8988T (cell line): Measurements from ENCODE around the gene YAP1.

ENCODE experiments used
- DNase-seq: peaks from one replicate; pipeline ENCODE4 v3.0.0; 2011

Gene YAP1

DNA sequence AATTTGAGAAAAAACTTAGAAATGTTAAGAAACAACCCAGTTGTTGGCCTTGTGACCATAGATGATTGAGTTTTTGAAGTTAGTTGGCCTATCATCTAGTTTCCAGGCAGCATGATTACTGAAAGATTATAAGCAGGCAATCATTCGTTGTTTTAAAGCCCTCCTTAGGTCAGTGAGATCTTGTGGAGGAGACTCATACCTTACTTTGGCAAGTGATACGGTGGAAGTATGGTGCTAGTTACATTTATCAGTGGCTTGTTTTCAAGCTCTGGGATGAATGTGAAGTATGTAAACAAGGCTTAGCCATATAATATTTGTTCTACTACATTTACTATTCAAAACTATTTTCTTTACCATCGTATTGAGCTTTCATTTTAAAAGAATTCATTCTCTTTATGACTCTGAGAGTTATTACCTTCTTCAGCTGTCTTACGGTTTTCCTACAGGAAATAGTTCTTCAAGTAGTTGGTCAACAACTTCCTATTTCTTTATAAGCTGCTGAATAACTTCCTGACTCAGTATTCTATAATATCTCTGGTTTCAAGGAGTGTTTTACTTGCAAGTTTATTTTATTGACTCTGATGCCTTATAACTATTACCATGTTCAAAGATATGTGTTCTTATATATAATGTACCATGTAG, 7.3 kb downstream of the YAP1 start:
- no peak for DNase-seq

DNA sequence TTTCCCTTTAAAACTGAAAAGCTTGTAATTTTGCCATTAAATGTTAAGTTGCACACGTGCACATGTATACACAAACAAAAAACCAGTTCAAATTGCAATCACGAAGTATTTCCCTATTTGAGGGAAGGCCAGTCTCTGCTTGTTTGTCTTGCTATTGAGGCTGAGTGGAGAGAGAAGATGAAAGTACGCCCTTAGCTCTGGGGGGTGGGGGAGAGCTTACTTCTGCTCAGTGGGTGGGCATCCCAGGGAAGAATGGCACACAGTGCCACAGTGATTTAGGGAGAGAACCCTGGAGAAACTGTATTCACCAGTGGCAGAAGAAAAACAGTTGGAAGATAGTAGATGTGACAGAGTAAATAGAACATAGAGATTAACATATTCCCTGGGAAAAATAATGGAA, 8.7 kb downstream of the YAP1 start:
- no peak for DNase-seq

DNA sequence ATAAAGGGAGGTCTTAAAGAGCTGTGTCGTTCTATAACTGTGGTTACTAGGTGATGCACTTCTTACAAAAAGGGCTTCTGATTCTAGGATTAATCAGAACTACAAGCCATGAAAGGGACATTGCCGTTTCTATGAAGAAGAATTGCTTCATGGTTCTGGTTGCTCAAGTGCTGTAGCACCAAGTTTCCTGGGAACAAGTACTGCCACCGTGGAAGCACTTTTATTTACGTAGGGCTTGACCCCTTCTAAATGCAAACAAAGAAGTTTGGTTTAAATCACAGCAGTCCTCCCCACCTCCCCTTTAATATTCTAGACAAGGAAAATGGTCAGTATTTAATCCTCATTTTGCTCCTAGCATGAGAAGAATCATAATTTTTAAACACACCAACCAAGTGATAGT, 9.8 kb downstream of the YAP1 start:
- no peak for DNase-seq

DNA sequence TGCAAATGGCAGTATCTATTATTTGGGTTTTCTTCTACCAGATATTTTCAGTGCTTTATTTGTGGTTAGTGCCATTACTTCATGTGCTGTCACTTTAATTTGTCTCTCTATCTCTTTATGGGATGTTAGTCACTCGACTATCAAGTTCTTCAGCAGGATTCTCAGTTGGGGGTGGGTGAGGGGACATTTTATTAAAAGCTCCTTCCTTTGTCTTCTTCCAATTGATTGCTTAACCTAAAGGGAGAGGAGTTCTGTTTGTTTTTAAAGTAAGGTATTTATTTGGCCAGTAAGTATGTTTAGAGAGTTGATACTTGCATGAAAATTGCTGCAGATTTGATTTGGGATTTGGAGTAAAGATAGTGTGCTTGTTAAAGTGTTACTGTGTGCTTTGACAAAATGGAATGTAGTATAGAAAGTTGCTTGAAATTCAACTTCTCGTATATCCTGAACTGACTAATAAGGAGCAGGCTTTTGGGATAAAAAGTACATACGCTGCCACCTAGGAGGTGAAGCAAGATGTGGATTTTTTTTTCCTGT, 10.3 kb downstream of the YAP1 start:
- DNase-seq = no peak

DNA sequence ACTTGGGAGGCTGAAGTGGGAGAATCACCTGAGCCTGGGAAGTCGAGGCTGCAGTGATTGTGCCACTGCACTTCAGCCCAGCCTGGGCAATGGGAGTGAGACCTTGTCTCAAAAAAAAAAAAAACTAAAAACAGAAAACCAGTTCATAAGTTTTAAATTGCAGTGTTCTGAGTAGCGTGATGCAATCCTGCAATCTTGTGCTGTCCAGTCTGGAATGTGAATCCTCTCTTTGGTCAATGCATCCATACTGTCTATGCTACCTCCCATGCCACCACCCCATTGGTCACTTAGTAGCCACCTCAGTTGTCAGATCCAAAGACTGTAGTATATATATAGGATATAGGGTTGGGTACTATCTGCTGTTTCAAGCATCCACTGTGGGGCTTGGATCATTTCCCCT, 11.1 kb downstream of the YAP1 start:
- DNase-seq = no peak

DNA sequence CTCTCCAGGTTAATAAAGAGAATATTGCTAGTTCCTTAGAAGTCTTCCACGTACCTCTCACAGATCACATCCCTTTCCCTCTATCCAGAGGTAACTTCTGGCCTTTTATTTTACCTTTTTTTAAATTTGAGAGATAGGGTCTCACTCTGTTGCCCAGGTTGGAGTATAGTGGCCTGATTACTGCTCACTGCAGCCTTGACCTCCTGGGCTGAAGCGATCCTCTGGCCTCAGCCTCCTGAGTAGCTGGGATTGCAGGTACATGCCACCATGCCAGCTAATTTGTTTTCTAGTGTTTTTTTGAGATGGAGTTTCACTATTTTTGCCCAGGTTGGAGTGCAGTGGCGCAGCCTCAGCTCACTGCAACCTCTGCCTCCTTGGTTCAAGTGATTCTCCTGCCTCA, 24.4 kb downstream of the YAP1 start:
- DNase-seq = no peak

DNA sequence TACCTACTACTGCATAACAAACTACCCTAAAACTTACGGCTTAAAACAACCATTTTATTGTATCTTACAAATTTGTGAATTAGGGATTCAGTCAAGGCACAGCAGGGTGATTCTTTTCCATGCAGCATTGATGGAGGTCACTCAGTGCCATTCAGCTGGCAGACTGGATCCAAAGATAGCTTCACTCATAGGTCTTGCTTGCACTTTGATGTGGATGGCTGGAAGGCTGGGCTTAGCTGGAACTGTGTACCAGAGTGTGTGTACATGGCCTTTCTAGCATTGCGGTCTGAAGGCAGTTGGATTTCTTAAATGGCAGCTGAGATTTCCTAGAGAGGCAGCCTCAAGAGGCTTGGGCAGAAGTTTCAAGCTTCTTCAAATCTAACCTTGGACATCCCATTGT, 25.0 kb downstream of the YAP1 start:
- DNase-seq = no peak

DNA sequence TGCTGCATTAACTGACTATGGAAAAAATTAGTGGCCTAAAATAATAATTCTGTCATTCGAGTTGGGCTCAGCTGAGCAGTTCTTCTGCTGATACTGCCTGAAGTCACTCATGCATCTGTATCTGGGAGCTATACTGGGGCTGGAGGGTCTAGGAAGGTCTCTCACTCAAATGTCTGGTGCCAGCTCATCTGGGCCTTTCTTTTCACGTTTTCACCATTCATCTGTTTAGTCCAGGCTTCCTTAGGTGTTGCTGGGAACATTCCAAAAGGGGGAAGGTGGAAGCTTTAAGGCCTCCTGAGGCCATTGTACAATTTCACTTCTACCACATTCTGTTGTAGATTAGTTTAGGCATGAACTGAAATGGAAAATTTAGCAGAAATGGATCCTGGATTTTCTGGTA, 28.0 kb downstream of the YAP1 start:
- no peak for DNase-seq

DNA sequence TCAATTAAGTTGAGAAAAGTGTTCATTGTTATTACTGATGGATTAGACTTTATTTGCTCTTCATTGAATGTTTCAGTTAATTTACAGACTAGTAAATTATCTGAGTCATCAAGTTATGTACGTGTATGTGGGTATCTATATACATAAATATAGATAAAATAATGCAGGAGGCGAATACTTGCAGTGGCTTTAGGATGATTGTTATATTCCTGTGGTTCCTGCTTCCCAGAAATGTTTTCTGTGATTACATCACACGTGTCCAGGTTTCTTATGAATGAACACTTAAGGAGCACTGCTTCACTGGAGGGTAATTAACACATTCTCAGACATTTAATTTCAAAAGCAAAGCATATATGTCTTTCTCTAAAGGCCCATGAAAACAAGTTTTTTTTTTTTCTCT, 28.4 kb downstream of the YAP1 start:
- no peak for DNase-seq

DNA sequence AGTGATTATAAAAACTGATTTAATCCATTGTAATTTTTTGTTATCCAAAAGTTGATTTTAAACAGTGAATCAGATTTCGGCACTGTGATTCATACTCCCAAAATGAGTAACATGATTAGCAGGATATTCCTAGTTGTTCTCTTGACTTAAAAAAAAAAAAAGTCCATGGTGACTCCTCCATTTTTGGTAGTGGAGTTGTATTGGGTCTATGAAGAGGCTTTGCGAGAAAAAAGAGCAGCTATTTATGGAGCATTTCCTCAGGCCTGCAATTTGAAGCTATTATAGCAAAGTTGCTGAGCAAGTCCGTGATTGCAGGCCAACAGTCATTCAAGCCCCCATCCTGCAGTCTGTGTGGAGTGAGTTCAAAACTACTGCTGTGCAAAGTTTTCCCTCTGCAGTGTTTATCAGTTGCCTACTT, 28.8 kb downstream of the YAP1 start:
- no peak for DNase-seq

DNA sequence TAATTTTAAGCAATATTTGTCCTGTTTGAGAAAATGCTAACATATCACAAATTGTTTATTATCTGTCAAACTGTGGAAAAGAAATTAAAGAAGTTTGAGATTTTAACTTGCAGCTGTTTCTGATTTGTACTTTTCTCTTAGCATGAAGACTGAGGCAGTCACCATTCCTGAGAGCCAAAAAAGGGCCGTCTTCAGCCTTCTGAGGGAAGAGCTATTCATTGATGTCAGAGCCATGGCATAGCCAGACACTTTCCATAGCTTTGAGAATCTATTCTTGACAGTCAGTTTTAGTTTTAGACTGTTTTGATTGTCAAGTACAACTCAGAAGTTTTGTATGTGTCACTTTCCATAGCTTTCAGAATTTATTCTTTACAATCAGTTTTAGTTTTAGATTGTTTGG, 32.1 kb downstream of the YAP1 start:
- DNase-seq = no peak

DNA sequence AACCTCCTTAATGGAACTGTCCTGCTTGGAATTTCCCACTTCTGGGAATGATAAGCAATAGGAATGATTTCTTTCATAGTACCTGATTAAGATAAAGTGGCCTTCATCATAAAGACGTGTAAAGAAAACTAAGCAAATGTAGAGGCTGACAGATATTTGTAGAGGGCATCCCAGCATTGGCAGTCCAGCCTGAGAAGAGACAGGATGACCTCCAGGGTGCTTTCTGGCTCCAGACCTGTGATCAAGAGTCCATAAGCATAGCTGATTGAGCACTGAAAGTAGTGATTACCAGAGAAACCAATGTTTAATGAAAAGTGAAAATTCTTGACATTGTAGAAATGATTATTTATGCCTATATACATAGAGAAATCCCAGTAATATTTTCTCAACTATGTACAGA, 33.6 kb downstream of the YAP1 start:
- no peak for DNase-seq

DNA sequence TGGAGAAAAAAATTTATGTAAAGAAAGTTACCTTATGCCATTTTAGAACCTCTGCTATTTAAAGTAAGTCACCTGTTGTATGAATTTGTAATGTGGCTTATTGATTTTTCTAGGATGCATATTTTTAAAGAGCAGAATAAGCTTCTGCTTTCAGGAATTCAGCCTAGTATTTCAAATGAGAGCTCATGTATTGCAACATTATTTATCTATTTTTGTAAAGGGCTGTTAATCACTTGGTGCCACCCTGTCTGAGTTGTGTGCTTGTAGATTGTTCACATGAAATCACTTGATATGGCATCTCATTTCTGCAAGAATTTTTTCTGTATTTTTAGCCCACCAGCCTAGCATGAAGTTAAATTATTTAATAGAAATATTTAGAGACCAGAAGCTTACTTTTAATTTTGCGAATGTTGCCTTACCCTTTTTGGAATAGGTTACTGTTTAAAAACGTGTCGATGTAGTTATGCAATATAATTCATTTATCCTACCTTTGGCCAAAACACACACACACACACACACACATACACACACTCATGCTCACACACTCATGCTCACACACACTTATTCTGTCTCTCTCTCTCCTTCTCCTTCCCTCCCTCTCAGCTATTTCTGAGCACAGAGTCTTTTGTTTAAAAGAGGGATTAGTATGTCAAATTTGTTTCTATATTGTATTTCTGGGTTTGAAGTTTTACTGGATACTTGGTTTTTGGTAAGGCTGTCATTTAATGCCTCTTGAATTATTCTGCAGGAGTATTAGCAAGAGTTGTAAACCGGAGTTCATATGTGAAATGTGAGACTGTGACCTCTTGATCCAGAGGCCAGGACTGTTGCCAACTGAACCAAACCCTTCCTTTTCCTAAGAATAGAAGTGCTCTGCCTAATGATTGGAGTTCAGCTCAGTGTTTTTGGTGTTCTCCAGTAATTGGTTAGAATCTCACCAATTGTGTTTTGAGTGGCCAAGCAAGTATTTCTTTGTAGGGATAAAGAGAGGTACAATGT, 34.4 kb downstream of the YAP1 start:
- no peak for DNase-seq

DNA sequence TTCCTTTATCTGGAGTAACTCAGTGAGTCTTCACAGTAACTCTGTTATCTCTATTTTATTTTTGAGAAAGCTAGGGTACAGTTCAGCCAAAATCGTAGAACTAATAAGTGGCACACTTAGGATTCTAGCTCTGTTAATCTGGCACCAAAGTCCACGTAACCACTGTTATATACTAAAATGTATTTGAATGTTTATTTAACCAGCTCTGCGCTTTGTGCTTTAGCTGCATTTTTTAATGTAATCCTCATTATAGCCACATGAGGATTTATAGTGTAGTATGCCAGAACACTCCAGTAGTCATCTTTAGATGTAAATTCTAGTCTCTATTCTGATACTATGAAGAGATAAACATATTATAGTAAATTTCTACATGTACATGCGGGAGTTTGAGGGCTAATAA, 36.8 kb downstream of the YAP1 start:
- no peak for DNase-seq

DNA sequence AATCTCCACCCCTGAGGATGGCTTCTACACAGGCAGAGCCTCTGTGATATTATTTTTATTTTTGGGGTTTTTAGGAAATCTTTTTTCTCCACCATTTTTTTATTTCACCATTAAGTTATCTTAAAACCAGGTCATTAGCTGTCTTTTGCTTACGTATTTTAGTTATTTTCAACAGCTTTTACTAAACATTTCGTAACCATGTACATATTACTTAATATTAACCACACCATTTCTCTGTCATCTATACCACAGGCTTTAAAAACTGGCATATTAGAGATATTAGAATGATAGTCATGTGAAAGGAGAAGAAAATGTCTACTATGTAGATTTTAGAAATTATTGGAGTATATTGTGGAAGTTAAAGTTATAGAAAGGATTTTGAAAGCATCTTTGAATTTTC, 37.4 kb downstream of the YAP1 start:
- no peak for DNase-seq

DNA sequence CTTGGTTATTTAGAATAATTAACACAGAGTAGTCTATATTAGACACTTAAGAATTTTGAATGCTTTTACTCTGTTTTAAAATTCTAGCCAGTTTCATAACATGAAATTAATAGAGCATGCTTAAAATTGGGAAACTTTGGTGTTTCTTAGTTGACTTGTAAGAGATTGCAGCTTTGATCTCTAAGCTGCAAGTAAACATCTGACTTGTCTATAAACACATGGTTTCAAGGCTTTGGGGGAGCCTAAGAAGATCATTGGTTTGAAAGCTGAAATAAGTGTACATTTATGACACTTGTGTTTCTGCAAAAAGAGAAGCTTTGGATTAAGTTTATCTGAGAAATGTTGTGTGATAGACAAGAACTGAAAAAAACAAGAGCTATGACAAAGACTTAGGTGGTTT, 37.8 kb downstream of the YAP1 start:
- DNase-seq = no peak

DNA sequence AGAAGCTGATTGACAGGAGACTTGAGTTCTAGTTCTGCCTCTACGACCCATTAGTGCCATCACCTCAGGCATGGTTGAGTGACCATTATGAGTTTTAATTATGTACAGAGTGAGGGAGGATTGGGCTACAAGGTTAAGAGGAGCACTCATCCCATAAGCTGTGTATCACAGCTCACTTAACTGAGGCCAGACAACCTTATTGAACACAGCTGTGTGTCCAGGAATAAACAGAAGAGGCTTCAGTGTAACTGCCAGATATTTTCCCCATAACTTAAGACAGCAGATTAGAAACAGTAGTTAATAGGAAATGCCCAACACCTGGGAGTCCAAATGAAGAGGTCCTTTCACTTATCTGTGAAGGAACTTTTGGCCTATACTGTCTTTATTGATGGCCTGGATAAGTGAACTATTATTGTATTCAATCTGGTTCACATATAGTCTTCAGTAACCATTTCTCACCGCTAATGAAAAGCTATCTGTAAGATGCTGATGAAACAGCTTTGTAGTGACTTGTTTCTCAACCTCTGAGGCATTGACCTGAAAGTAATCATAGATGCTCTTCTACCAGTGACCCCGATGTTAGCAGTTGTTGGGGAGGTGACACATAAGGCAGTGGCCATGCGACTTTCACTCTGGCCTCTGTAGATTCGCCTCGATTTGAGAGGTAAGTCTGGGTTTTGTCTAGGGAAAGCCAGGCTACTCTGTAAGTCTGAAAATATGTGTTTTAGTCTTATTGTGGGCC, 41.7 kb downstream of the YAP1 start:
- no peak for DNase-seq

DNA sequence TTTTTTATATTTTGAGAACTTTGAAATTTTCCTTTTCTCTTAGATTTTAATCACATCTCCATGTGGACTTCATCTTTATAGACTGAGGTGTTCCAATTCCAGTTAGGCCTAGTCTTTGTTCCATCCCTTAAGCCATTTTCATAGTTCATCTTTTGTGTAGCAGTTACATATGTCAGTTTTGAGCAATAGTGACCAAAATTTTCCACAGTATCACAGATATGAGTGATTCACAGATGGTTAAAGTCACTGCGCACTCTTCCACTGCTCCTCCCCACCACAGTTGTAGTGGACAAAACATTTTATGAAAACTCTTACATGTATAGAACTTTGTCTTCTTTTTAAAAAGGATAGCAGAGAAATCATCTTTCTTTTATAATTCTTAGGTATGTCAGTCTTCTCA, 42.8 kb downstream of the YAP1 start:
- DNase-seq = no peak

DNA sequence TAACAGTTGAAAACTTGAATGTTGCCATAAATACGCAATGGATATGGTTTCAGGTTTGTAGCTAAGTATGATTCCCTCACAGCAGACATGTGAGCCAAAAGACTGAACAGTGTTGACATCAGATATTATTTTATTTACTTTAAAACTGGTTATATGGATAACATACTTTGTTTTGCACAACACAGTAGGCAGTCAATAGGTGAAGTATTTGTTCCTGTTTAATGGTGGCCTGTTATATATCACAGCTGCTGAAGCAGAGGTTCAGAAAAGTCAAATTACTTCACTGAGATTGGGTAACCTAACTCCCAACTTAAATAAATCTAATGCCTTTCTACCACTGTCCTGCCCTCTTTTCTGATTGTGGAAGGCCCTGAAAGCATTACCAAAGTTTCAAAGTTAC, 44.6 kb downstream of the YAP1 start:
- no peak for DNase-seq

DNA sequence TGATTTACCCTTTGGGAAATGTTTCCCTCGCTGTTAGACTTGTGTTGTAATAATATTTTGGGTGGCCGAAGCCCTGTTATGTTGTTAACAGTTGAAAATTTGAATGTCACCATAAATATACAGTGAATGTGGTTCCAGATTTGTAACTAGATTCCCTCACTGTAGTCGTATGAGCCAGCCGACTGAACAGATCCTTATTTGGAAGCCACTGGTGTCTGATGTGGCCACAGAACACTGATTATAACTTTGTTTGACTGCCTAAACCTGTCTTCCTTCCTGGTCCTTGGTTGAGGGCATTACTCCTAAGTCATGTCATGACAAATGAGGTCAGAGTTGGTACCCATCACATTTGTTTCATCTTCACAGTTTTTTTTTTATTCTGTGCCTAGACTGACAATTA, 45.4 kb downstream of the YAP1 start:
- DNase-seq = no peak

DNA sequence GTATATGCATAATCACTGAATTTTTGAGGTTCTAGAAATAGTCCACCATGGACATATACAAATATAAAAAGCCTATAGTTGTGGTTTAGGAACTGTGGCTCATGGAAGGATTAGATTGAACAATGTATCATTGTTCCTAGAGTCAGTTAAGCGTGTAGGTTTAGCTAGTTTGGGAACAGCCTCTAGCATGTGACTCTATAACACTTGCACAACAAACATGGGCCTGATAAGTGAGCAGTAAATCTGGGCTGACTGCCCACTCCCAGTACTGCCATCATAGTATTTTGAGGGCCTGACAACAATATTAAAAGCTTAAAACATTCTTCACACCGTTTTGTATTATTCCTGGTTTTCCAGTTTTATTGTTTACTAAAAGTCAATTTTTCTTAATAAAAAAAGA, 47.0 kb downstream of the YAP1 start:
- no peak for DNase-seq

DNA sequence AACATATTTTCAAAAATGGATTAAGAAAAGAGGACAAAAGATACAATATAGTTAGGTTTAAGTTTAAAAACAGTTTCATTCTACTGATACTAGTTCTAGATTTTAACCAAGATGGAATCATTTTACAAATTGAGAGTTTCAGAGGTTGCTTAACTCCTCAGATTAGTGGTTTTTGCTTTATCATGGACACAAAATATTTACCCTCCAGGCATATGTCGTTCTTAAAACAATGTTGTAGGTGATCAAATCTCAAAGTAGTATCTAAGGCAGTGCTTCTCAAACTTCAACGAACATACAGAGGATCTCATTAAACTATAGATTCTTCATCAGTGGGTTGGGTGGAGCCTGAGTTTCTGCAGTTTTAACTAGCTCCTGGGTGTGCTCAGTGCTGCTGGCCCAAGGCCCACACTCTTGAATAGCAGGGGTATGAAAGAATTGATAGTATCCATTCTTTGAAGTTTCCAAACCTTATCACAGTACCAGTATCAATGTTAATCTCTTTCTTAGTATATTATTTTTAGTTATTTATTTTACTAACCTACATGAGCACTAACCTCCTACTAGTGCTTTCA, 48.0 kb downstream of the YAP1 start:
- no peak for DNase-seq

DNA sequence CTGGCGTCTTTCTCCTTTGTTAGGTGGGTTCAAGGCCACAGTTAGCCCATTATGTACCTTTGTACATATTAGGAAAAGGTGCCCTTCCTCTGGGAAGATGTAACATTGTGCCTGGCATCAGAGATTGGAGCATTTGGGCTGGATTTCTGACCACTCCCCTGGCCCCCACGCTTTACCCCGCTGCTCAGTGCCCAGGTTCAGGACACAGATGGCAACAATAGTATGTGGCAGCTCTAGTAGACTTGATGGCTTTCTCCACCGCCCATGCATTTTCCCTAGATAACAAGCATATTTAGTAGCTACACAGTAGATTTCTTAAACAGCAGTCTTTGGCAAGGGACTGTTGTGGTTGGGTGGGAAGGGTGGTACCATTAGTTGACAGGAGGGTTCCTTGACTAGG, 53.1 kb downstream of the YAP1 start:
- no peak for DNase-seq
